Measurements from ENCODE around the gene MTHFD1L. TPM values are rescaled to one million over a fixed set of nuclear protein-coding genes. Genes with fewer than 3 reads are reported as not detected.
"Not testable (repeated sequence)": the region's sequence is repeated elsewhere in the genome, so short reads cannot be mapped to it uniquely, and the experiment has no call there.

MTHFD1L gene
- polyA plus RNA-seq, 3 donors, result 15.7 to 17.5 (median 16.3) TPM

DNA sequence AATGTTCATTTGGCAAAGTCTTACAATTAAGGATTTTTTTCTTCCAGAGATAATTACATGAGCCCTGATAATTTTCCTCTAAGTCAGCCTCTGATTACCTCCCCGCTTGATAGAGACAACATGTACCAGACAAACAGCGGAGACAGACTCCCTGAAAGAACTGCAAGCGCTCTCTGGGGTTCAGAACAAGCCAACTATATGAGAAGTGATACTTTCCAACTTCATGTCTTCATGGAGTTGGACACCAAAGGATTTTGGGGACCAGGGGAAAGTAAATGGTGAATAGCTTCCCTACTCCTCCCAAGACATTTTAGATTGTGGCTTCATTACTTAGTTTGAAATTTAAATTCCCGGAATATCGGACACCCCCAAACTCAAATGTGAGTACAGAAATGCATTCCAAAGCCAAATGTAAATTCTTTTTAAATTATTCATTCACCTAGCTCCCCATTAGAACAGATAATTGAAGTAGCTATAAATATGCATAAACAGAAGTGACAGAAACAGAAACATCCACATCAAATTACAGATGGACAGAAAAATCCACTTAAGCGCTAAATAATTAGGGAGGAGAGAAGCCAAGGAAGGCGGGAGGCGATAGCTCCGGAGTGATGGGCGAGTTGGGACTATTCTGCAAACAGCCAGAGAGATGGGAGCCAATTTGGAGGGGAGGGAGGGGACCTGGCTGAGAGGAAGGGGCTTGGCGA, 244.5 kb downstream of the MTHFD1L start:
- DNase-seq (ENCODE audit: low read depth in 3 of 3, low spot score in 2 of 3), result no peak

DNA sequence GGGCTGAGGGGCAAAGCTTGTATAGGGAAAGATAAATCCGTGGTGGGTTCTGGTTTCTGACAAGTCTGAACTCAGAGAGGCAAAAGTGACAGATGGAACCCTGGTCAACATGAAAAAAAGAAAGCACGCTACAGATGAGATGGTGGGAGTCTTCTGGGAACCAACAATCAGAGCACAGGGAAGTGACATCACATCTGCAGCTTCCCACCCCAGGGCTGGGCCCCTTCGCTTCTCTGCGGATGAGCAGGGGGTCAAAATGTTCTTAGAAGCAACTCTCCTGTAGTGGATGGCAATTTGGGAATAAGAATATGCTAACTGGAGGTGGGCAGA, 245.0 kb downstream of the MTHFD1L start:
- DNase-seq (ENCODE audit: low read depth in 3 of 3, low spot score in 2 of 3), result no peak

DNA sequence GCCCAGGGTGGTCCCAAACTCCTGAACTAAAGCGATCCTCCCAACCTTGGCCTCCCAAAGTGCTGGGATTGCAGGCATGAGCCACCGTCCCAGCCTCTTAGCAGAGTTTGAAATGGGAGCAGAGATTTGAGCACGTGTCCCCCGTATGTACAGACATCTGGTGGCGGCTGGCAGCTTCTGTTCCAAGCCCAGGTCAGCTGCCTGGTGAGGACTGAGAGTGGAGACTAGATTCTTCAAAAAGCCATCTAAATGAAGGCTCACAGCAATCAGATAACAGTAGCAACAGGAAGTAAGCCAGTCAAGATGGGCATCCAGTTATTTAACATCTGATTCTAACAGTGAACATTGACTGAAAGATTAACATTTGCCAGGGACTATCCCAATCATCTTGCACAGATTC, 246.2 kb downstream of the MTHFD1L start:
- DNase-seq (ENCODE audit: low read depth in 3 of 3, low spot score in 2 of 3), result no peak

DNA sequence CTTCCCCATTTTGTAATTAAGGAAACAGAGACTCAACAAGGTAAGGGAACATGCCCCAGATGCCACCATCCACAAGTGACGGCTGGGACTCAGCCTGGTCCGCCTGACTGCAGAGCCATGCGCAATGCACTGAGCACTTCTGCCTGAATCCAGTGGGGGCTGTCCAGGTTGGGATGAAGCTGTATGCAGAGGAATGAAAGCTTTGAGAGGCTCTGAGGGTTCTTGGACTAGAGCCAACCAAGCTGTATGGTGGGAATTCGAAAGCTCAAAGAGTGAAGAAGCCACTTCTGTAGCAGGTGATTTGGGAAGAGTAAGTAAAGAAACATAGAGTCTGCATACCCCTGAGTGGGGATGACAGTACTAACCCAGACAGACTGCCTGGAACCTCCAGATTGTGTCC, 246.6 kb downstream of the MTHFD1L start:
- DNase-seq (ENCODE audit: low read depth in 3 of 3, low spot score in 2 of 3), result no peak

DNA sequence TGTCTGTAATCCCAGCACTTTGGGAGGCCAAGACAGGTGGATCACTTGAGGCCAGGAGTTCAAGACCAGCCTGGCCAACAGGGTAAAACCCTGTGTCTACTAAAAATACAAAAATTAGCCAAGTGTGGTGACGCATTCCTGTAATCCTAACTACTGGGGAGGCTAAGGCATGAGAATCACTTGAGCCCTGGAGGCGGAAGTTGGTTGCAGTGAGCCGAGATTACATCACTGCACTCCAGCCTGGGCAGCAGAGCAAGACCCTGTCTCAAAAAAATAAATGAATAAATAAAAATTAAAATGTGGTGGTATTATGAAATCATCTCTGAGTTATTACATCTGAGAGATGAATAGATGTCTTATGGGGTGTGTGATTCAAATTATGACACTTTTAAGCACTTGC, 247.4 kb downstream of the MTHFD1L start:
- DNase-seq (ENCODE audit: low read depth in 3 of 3, low spot score in 2 of 3), result not testable (repeated sequence)

DNA sequence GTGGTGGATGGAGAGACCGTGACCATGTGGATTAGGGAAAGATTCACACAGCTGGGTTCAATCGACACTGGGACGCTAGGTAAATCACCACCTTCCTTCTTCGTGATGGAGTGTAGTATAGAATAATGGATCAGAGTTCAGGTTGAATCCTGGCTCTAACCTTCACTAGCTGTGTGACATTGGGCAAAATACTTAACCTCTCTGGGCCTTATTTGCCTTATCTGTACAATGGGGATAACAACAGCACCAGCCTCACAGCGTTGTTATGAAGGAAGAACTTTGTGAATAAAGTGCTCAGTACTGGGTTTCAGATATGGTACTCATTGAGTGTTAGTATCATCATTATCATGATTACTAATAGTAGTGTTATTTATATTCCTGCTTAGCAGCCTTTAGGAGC, 248.1 kb downstream of the MTHFD1L start:
- no peak for DNase-seq (ENCODE audit: low read depth in 3 of 3, low spot score in 2 of 3)

DNA sequence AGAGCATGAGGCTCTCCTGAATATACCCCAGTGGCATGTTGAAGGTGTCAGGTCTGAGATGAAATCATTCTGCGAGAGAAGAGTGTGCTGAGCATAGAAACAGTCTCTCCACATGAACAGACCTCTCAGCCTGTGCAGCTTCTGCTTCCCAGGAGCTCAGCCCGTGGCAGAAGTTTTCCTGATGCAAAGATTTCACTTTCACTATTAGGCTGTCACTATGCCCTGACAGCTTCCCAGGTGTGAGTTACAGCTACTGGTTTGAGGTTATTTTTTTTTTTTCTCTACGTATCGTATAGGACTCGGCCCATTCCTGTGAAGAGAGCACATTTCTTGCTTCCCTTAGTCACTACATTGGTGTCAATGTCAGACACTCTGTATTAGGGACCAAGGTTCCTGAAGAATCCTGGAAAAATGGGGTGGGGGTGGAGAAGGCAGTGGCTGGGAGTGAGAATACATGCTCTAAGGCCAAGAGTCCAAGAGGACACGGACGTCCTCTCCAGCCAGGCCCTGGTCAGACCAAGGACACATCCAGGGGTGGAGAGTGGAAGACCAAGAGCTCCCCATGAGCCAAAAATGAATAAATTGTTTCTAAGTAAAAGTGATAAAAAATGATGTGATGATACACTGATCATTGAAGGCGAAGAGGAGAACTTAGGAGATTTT, 253.1 kb downstream of the MTHFD1L start:
- no peak for DNase-seq (ENCODE audit: low read depth in 3 of 3, low spot score in 2 of 3)

DNA sequence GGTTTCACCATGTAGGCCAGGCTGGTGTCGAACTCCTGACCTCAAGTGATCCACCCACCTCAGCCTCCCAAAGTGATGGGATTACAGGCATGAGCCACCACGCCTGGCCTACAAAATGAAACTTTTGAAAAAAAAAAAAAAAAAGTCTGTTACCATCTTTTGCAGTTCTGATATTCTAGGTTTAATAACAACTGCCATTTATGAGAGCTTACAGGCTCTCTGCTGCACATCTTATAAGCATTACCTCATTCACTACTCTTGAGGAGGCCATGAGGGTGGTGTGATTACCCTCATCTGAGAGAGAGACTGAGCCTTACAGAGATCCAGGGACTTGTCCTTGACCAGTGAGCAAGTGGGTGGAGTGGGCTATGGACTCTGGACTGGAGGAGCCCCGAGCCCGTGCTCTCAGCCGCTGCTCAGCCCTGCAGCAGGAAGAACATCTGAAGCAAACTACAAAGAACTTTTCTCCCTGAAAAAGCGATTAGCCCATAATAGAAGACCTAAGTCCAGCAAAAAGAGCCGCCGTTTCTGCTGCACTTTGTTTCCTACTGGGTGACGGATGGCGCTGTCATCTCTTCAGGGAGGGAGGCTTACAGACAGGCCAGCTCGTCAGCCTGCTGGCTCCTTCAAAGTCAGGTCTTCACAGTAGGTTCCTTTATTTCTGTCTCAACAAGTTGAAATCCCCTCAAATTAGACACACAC, 254.5 kb downstream of the MTHFD1L start:
- no peak for DNase-seq (ENCODE audit: low read depth in 3 of 3, low spot score in 2 of 3)

DNA sequence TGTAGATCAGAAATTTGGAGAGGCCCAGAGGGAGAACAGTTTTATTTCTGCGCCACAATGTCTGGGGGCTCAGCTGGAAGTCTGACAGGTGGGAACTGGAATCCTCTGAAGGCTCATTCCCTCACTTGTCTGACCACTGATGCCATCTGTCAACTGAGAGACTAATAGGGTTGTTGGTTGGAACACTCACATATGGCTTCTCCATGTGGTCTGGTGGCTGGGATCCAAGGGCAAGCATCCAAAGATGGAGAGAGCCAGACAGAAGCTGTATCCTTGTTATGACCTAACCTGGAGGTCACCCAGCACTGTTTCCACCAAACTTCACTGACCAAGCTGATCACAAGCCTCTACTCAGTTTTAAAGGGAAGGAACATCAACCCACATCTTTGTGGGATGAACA, 256.4 kb downstream of the MTHFD1L start:
- DNase-seq (ENCODE audit: low read depth in 3 of 3, low spot score in 2 of 3), result no peak

DNA sequence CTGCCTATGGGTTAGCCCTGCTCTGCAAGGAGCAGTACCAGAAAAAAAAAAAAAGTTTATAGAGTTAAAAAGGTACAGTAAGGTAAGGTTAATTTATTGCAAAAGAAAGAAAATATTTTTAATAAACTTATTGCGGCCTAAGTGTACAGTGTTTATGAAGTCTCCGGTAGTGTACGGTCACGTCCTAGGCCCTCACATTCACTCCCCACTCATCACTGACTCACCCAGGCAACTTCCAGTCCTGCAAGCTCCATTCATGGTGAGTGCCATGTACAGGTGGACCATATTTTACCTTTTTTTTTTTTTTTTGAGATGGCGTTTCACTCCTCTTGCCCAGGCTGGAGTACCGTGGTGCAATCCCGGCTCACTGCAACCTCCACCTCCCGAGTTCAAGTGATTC, 258.1 kb downstream of the MTHFD1L start:
- DNase-seq (ENCODE audit: low read depth in 3 of 3, low spot score in 2 of 3), result not testable (repeated sequence)

DNA sequence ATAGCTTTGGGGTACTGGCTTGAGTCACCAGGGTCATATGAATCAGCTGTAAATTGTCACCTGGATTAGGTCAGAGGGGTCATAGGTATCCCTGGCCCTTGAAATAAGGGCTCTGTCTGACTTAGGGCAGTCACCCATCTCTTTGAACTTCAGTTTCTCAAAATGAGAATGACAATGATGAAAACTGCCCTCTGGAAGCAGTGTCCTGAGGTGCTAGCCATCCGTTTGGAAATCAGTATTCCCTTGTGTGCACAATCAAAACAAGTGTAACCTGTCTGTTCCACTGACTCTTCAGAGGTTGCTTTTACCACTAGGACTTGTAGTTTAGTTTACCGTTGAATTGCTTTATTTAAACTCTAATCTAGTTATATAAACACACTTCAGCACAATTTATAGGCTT, 259.7 kb downstream of the MTHFD1L start:
- not testable (repeated sequence) for DNase-seq (ENCODE audit: low read depth in 3 of 3, low spot score in 2 of 3)

DNA sequence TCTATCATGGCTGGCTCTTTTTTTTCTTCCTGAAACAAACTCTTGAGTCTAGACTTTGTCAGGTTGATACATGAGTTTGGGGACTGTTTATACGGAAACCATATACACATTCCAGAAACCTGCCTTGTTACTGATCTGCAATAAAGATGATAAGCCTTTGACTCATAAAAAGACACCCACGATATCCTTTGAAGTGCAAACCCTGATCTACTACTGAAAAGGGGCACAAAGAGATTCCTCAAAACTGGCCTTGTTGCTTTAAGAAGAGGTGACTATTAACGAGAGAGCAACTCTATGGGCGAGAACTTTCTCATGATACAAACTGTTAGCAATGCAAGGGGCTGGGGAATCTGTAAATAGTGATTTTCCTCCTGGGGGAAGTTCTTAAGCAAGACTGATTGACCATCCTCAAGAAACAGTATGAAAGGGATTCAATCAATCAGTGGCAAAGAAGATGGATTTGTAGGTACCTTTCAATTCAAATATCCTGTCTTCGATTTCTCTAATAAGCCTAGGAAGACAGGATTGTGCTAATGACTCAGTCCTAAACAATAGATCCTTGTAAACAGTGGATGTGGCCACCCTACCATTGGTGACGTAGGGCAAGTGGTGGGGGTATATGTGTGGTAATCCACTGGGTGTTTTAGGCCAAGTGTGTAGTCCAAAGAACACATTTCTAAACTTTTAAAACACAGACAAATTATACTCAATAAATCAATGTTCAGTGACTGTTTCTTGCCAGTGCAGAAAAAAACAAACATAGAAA, 260.3 kb downstream of the MTHFD1L start:
- DNase-seq (ENCODE audit: low read depth in 3 of 3, low spot score in 2 of 3), result not testable (repeated sequence)

DNA sequence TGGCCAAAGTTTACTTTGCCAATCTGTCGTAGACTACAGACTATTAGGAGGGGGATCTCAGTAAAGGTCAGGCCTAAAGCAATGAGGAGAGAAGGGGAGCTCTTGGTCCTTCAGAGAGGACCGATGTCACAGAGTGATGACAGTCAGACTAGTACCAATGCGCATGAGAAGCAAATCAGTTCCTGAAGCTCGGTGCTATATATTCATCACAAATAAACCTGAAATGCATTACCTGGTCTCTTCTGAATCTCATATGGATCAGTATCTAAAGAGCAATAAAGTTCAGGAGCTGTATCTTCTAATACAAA, 260.9 kb downstream of the MTHFD1L start:
- DNase-seq (ENCODE audit: low read depth in 3 of 3, low spot score in 2 of 3), result not testable (repeated sequence)

DNA sequence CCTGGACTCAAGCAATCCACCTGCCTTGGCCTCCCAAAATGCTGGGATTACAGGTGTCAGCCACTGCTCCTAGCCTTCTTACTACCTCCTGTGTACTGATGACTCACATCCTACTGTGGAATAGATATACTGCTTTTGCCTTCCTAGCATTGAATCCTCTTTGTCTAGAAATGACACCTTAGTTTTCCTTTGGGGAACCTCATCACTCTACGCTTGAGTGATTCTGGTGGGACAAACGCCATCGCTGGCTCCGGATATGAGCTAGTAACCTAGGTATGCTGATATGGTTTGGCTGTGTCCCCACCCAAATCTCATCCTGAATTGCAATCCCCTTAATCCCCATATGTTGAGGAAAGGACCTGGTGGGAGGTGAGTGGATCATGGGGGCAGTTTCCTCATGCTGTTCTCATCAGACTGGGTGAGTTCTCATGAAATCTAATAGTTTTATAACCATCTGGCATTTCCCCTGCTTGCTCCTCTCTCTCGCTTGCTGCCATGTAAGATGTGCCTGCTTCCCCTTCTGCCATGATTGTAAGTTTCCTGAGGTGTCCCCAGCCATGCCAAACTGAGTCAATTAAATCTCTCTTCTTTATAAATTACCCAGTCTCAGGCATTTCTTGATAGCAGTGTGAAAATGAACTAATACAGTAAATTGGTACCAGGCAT, 261.8 kb downstream of the MTHFD1L start:
- not testable (repeated sequence) for DNase-seq (ENCODE audit: low read depth in 3 of 3, low spot score in 2 of 3)

DNA sequence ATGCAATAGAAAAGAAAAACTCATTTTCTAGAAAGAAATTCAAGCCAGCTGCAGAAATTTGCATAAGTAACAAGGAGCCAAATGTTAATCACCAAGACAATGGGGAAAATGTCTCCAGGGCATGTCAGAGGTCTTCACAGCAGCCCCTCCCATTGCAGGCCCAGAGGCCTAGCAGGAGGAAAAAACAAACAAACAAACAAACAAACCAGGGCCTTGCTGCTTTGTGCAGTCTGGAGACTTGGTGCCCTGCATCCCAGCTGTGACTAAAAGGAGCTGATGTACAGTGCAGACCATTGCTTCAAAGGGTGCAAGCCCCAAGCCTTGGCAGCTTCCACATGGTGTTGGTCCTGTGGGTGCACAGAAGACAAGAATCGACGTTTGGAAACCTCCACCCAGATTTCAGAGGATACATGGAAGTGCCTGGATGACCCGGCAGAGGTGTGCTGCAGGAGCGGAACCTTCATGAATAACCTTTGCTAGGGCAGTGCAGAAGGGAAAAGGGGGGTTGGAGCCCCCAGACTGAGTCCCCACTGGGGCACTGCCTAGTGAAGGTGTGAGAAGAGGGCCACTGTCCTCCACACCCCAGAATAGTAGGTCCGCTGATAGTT, 263.4 kb downstream of the MTHFD1L start:
- DNase-seq (ENCODE audit: low read depth in 3 of 3, low spot score in 2 of 3), result no peak

DNA sequence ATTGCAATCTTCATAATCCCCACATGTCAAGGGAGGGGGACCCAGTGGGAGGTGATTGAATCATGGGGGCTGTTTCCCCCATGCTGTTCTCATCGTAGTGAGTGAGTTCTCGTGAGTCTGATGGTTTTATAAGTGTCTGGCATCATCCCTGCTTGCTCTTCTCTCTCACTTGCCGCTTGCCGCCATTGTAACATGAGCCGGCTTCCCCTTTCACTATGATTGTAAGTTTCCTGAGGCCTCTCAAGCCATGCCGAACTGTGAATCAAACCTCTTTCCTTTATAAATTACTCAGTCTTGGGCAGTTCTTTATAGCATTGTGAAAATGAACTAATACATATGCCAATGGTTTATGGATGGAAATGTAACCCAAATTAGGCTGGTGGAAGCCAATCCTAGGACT, 264.8 kb downstream of the MTHFD1L start:
- DNase-seq (ENCODE audit: low read depth in 3 of 3, low spot score in 2 of 3), result no peak

DNA sequence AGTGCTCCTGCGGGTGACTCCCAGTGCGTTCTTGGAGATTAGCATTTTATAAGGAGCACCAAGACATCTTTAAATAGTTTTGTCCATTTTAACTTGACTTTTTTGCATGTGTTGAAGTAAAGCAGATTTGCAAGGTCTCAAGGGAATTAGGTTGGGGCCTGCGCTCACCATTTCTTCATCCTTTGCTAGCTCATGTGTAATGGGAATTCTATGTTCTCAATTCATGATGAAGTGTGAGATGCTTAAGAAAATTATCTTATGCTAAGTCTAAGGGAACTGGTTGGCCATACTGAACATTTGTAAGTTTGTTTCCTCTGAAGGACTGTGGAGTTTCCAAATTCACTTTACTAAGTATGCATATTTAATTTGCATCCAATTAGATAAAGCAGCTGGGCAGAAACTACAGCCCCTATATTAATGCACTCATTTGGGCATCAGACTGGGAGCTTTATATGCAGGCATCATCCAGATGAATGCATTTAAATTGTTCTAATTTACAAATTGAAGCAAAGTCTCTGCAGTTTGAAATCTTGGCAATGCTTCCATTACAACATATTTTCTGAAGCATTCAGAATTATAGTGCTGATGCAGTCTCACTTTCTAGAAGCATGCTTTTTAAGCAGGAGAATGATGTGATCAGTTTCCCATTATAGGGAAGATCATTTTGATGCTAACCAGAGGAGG, 266.0 kb downstream of the MTHFD1L start:
- DNase-seq (ENCODE audit: low read depth in 3 of 3, low spot score in 2 of 3), result no peak

DNA sequence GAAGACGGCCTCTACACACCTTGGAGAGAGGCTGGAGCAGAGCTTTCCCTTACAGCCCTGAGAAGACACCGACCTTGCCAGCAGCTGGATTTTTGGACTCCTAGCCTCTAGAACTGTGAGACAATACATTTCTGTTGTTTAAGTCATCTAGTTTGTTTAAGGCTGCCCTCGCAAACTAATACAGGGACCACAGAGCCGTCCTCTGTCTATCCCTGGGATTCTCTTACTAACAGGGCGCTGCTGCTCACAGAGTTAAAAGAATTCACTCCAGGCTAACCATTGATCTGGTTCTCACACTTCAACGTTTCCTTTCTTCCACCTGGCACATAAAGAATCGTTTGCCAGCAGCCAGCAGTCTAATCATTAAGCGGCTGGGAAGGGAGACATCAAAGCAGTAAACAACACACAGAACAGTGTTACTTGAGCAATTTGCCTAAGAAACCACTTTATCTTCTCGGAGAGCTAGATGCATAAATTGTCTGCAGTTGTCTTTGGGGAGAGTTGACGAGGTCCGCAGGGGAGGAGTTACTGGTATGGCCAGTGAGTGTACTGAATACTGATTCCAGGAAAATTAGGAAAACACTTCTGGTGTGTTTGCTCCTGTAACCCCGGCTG, 270.7 kb downstream of the MTHFD1L start:
- DNase-seq (ENCODE audit: low read depth in 3 of 3, low spot score in 2 of 3), result peak in 1 of 3 donors; percentile 56

DNA sequence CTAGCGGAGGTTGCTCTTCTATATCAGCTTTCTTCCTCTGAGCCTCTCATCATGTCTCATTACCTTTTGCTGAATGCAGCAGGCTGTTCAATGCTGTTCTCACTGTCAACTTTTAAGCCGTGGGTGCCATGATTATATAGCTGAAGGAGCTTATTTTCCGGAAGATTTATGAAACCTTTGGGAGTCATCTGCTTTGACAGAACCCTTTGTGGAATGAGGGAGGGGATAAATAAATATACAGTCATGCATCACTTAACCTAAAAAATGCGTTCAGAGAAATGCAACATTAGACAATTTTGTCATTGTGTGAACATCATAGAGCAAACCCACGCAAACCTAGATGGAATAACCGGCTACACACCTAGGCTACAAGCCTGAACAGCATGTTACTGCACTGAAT, 272.0 kb downstream of the MTHFD1L start:
- no peak for DNase-seq (ENCODE audit: low read depth in 3 of 3, low spot score in 2 of 3)

Data from right renal cortex interstitium (tissue), 3 donors.